Measurements from ENCODE around the gene CCDC180. TPM values are rescaled to one million over a fixed set of nuclear protein-coding genes. Genes with fewer than 3 reads are reported as not detected.

CCDC180 gene
- total RNA-seq, 1 donor: 3.0 TPM

DNA sequence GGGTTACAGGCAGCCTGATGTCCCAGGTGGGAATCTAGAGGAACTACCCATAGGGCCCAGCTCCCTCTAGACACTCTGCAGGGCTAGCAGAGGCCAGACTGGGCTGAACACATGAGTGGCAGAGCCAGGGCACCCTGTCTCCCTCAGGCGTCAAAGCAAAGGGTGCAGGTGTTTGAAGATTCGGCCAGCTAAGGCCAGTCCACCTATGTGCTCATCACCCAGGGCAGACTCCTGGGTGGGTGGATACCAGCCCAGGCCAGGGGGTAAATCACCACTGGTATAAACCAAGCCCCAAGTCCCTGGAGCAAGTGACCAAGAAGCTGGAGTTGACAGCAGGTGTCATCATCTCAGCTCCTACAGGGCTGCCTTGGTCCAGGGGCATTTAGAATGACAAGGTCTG, 3.4 kb downstream of the CCDC180 start:
- no peak overlapping the region for H3K4me3 ChIP-seq (ENCODE audit: low read depth, low read length)
- DNase-seq (ENCODE audit: low read depth): no peak
- TF ChIP-seq, protein P1, sequence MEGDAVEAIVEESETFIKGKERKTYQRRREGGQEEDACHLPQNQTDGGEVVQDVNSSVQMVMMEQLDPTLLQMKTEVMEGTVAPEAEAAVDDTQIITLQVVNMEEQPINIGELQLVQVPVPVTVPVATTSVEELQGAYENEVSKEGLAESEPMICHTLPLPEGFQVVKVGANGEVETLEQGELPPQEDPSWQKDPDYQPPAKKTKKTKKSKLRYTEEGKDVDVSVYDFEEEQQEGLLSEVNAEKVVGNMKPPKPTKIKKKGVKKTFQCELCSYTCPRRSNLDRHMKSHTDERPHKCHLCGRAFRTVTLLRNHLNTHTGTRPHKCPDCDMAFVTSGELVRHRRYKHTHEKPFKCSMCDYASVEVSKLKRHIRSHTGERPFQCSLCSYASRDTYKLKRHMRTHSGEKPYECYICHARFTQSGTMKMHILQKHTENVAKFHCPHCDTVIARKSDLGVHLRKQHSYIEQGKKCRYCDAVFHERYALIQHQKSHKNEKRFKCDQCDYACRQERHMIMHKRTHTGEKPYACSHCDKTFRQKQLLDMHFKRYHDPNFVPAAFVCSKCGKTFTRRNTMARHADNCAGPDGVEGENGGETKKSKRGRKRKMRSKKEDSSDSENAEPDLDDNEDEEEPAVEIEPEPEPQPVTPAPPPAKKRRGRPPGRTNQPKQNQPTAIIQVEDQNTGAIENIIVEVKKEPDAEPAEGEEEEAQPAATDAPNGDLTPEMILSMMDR (IDR thresholded peaks at IDR 0.05; ENCODE audit: insufficient read depth, low read depth, low read length): no peak

DNA sequence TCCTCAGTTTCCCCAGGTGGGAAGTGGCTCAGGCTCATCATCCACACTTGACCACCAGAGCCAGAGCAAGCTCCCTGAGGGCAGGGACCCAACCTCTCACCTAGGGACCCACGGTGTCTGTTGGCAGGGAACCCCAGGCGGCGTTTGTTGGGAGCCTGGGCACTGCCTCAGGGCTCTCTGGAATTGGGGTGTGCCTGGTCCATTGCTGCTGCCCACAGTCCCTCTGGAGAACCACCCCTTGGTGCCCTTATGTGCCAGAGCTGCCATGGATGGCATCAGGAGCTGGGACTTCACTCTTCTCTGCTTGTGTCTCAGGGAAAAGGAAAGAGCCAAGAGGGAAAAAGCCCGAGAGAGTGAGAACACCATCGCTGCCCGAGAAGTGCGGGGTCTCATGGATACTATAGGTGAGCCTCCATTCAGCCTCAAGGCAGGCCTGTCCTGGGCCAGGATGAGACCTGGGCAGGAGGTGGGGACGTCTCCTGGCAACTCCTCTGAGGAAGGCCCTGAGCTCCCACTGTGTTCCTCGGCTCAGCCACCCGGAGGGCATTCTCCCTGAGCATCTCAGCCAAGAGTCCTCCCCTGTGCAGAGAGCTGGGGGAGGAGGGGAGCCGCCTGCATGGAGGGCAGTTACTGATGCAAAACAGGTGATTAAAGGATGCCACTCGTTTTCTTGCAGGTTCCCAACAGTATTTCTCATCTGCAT, 4.5 kb downstream of the CCDC180 start:
- DNase-seq (ENCODE audit: low read depth): no peak
- H3K4me3 ChIP-seq (ENCODE audit: low read depth, low read length): no peak overlapping the region
- TF ChIP-seq, protein P1 (IDR thresholded peaks at IDR 0.05; ENCODE audit: insufficient read depth, low read depth, low read length): no peak

DNA sequence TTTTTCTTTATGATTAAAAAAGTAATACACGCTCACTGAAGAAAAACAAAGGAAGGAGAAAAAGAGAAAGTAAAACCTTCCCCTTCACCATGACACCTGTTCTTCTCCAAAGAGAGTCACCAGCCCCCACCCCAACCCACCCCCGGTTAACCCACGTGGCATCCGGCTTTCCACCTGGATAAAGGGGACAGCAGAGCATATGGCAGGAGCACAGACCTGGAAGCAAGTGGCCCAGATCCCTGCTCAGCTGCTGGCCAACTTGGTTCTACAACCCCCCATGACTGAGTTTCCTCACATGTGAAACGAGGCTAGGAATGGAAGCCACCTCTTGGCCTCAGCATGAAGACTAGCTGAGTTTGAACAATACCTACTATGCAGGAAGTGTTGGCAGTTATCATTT, 5.1 kb downstream of the CCDC180 start:
- TF ChIP-seq, protein P1 (IDR thresholded peaks at IDR 0.05; ENCODE audit: insufficient read depth, low read depth, low read length): no peak
- H3K4me3 ChIP-seq (ENCODE audit: low read depth, low read length): no peak overlapping the region
- DNase-seq (ENCODE audit: low read depth): no peak

DNA sequence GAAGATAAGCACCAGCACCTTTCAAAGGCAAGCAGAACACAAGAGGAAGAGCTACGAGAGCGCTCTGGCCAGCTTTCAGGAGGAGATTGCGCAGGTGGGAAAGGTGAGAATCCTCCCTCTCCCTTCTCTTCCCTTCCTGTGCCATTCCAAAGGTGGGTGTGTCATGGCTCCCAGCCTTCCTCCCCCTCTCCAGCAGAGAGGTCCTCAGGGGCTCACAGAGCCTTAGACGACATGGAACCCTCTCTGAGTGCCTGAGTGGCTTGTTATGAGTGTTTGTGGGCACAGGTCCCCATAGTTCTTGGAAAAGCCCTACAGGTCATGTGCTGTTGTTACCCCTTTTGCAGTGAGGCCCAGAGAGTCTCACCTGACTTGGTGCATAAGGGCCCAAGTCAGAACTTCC, 5.8 kb downstream of the CCDC180 start:
- no peak for DNase-seq (ENCODE audit: low read depth)
- H3K4me3 ChIP-seq (ENCODE audit: low read depth, low read length): no peak overlapping the region
- TF ChIP-seq, protein P1 (IDR thresholded peaks at IDR 0.05; ENCODE audit: insufficient read depth, low read depth, low read length): no peak

DNA sequence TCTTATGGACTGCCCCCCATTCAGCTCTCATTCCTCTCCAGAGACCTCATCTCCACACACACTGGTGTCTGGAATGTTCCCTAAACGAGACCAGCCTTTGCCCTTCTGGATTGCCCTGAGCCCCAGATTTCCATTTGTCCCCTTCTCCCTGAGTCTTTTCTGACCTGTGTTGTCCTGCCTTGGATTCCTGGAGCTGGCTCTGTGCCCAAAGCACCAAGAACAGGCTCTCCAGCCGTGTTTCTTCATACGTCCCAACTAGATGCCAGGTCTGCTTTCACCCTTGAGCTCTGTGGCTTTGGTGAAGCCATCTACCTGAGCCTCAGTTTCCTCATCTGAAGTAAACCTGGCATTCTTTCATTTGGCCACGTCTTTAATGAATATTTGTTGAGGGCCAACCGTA, 6.3 kb downstream of the CCDC180 start:
- DNase-seq (ENCODE audit: low read depth): no peak
- TF ChIP-seq, protein P1 (IDR thresholded peaks at IDR 0.05; ENCODE audit: insufficient read depth, low read depth, low read length): no peak
- no peak overlapping the region for H3K4me3 ChIP-seq (ENCODE audit: low read depth, low read length)

DNA sequence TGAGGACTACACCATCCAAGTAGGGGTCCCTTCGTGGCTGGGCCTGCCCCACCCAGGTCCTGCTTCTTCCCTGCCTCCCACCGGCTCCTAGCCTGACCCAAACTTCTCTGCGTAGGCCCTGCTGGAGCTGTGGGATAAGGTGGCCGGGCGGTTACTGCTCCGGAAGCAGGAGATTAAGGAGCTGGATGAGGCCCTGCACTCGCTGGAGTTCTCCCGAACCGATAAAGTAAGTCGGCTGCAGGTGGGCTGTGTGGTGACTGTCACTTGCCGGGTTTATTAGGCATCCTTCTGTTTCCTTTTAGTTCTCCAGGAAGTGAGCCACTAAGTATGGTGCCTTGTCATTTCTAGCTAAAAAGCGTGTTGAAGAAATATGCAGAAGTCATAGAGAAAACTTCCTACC, 7.0 kb downstream of the CCDC180 start:
- H3K4me3 ChIP-seq (ENCODE audit: low read depth, low read length): no peak overlapping the region
- DNase-seq (ENCODE audit: low read depth): no peak
- TF ChIP-seq, protein P1 (IDR thresholded peaks at IDR 0.05; ENCODE audit: insufficient read depth, low read depth, low read length): no peak

DNA sequence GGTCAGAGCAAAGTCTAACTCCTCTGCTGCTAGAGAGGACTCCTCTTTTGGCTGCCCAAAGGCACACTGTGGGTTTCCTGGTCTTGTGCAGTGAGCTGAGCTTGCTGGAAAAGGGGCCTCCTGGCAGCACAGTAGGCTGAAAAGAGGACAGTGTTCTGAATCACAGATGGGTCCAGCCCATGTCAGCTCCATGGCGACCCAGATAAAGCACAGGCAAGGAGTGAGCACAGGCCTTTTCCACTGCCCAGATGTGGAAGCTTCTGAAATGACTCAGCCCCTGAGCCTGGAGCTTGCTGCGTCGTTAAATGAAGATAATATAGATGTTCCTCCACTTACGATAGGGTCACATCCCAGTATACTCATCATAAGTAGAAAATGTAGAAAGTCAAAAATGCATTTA, 8.1 kb downstream of the CCDC180 start:
- DNase-seq (ENCODE audit: low read depth): peak; percentile 50
- TF ChIP-seq, protein P1 (IDR thresholded peaks at IDR 0.05; ENCODE audit: insufficient read depth, low read depth, low read length): no peak
- H3K4me3 ChIP-seq (ENCODE audit: low read depth, low read length): no peak overlapping the region

All from fibroblast of villous mesenchyme (primary cell).